Measurements from ENCODE around the gene STX1B.

DNA sequence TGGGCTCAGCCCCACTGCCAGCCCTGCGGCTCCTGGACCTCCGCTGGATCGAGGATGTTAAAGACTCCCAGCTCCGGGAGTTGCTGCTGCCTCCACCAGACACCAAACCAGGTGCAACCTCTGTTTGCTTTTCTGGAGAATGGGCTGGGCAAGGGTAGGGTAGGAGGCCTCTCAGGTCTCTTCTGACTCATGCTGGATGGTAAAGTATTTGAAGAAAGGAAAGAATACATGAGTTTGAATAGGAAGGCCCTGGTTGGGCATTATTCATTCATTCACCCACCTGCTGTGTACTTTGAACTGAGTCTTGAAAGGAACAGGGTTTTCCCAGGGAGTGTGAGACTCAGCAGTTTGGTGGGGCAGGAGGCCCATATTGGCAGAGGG is 68.0 kb downstream of the STX1B start:
- TF ChIP-seq, protein P1, sequence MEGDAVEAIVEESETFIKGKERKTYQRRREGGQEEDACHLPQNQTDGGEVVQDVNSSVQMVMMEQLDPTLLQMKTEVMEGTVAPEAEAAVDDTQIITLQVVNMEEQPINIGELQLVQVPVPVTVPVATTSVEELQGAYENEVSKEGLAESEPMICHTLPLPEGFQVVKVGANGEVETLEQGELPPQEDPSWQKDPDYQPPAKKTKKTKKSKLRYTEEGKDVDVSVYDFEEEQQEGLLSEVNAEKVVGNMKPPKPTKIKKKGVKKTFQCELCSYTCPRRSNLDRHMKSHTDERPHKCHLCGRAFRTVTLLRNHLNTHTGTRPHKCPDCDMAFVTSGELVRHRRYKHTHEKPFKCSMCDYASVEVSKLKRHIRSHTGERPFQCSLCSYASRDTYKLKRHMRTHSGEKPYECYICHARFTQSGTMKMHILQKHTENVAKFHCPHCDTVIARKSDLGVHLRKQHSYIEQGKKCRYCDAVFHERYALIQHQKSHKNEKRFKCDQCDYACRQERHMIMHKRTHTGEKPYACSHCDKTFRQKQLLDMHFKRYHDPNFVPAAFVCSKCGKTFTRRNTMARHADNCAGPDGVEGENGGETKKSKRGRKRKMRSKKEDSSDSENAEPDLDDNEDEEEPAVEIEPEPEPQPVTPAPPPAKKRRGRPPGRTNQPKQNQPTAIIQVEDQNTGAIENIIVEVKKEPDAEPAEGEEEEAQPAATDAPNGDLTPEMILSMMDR (conservative IDR thresholded peaks at IDR 0.05; ENCODE audit: low read length), result no peak
- TF ChIP-seq EZH2phosphoT487 (IDR thresholded peaks at IDR 0.05; ENCODE audit: borderline replicate concordance, low read depth, low read length), result no peak
